NOMO-1 treated with DMSO at 0.1 percent for 48 hours (cell line): ENCODE results near the gene AOPEP.

Source experiments
- DNase-seq: peaks from one replicate; lab custom pipeline; 2025; ENCODE audit not compliant: unreplicated experiment; lab: John Stamatoyannopoulos, UW

The AOPEP gene

DNA sequence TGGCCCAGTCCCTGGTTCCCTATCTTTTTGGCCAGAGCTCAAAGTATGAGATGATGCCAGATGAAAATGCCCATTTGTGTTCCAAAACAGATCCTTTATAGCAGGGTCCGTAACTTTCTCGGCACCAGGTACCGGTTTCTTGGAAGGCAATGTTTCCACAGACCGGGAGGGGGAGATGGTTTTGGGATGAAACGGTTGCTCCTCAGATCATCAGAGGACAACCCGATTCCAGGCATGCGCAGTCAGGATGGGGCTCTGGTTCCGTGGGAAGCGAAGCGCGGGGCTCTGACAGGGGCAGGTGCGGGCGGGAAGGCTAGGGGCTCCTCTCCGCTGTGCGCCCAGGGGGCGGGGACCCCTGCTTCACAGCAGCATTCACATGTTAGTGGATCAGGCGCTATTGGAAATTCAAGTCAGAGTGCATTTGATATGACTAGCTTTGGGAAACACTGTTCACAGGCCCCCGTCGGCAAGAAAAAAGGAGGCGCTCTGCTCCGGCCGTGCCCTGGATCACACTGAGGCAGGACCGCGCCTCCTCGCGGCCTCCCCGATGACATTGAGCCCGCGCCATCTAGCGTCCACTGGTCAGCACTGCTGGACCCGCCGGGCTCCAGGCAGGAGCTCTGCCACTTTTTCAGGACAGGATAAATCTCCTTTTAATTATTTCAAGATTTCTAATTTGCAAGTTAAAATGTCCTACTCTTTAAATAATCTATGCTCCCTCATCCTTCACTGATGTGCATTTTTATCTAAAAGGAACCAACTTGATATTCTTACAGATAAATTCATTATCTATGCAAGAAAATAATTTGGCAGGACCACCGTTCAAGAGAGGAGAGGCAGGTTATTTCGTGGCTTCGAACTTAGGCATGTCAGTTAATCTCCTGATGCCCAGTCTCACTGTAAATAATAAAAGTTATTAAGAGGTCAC lies 401.0 kb downstream of the AOPEP start:
- DNase-seq: peak; percentile 41

DNA sequence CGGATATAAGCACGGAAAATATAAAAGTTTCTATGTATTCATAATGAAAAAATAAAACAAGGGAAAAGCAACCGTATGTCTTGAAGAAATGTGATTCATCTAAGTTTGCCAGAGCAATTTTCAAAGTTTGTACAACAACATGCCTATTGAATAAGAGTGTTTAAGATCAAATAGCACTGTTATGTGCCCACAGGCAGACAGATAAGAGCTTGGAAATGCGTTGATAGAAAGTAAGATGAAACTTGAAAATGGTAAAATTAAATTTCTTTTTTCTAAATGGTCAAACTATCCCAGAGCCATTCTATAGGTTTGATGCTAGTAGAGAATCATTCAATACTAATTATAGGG lies 401.7 kb downstream of the AOPEP start:
- DNase-seq: no peak

DNA sequence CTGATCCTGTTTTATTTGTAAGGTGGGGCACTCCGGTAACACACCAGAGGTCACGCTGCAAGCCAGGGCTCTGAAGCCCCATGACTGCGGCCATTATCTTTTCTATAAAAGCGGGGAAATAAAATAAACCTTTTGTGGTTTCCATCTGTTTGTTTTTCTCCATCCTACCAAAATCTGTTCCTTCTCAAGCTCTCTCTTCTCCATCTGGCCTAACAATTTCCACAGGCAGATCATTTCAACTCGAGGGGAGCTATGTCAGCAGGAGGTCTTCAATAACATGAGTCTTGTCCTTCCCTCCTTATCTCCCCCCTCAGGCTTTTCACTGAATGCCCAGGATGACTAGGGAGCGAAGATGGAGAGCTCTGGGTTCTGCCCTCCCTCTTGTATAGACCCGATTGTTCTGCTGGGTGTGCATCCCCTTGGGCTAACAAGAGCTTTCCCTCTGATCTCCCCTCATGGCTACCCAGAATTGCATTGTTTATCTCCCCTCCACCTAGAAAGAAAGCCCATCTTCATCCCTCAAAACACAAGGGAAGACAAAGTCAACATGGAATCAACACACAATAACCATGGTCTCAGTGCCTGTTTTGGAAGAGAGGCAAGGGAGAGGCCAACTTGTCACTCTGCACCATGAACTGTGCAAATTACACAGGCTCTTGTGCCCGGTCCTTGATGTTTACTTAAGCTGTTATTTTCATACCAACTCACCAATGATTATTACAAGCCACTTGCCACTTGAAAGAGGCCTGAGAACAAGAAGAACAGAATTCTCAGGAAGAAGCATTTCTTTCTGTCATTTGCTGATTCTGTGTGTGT lies 403.2 kb downstream of the AOPEP start:
- DNase-seq: no peak

DNA sequence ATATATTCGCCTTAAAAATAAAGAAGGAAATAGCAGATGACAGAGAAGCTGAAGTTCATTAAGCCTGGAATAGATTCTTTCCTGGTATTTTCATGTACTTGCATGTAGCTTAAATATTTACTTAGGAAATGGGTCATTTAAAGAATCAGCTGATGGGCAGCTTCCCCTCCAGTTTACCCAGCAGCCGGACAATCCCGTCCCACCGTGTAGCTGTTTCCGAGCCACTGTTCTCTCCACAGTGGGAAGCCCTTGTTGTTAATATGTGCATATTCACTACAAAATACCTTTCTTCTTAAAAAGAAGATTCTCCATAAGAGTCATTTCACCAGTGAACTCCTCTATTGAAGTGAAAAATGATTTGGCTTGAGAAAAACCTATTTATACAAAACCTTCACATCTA lies 404.0 kb downstream of the AOPEP start:
- no peak for DNase-seq

DNA sequence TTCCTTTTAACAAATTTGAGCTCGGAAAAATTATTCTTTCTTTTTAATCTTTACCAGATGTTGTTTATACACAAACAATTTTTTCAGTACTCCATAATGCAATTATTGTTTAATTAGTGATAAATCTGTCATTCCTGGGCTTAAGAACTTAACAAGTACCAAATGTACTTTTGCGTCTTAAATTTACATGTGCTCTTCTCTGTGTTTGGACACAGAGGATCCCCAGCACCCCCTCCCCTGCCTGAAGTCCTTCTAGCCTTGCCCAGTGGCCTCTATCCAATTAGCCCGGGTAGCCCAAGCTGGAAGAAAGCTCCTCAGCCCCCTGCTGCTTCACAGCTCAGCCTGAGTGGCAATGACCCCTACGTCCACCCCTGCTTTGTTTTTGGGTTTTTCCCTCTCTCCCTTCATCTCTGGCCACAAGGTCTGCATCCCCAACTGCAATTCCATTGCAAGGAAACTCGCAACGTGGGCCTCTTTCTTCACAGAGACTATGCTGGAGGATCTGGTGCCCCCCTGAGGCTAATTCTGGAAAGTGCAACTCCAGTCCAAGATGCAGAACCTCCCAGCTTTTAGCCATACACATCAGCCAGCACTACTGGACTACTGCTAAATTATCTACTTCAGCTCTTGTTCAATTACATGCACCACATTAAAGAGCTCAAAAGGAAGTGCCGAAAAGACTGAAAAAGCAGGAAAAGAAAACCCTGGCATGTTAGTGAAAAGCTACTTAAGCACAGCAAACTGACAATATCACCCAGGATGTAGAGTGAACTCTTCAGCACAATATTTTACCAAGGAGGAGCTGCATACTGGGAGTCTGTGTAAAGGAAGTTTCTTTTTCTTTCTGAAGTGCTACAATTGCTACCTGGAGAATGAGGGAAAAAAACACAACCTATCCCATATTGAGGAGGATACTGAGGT lies 404.8 kb downstream of the AOPEP start:
- DNase-seq: peak; percentile 4

DNA sequence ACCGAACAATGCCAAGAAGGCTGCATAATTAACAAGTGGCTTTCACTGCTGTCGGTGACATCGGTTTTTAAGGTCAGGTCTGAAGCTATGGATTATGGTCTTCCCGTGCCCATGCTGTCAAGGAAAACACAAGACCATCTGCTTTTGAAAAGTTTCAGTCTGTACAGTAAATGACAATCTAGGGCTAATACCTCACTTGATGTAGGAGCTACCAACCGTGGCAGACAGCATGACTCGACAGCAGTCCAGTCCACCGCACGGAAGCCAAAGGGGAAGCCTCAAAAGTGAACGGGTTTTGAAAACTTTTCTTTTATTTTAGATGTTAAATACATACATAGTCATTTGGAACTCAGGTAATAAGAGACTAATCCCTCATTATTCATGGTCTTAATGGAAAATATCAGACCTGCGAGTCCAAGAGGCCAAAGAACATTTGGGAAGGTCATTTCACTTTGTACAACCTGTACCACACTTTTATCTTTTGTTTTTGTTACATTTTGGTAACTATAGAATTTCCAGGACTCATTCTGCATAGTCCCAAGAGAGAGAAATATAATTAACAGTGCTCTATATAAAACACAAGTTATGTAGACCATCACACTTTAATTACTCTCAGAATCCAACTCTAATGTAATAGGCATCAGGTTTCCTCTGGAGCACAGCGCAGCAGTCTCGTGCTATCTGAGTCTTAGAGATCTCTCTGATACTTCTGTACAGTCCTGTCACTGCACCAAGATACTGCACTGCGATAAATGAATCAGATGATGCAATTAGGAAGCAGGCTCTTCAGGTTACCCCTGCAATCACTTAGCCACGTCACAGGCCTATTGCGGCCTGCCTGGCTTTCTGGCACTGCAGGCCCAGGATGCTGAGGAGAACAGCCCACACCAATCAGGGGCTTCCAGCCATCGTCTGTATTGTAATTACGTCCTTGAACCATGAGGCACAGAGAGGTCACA lies 406.1 kb downstream of the AOPEP start:
- DNase-seq: no peak

DNA sequence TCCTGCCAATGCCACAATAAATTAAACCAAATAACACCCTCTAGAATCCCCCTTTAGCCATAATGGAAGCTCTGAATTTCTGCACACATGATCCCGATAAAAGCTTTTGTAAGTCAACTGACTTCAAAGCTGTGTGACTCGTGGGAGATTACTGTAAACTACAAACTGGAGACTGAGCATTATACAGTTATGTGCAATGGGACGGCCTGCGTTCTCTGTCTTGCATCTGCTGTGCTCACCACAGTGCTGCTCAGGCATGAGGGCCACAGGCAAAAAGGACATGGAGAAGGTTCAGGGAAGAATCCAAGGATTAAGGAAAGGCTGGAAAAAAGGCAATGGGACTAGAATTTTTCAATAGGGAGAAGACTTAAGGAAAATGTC lies 406.8 kb downstream of the AOPEP start:
- no peak for DNase-seq

DNA sequence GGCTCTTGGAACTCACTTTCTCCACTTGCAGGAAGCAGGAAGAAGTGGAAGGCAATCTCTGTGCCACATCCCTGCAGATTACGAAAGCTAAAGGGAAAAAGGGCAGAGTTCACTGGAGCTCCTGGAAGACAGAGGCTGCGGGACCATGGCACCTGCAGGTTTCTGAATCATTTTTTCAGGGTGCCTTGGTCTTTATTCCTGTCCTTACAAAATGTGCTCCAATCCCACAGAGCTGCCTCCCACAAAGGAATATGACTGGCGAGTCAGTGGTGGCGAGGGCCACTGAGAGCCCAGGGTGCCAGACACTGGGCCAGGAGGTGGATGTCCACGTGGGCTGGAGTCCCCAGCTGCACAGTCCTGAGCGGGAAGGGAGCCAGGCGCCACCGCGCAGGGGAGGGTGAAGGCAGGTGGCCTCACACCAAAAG lies 408.0 kb downstream of the AOPEP start:
- DNase-seq: no peak

DNA sequence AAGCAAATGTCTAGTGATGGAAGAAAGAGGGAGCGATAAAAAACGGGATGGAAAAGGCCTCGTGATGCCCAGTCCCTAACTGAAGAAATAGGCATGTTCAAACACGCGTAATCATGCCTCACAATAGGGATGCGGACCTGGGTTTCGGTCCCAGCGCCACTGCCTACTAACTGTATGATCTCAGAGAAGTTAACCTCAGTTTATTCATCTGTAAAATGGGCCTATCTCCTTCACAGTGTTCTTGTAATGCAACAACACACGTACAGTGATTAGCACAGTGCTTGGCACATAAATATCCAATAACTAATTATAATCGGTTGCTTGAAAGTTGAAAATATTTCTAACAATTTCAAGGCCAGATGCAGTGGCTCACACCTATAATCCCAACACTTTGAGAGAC lies 409.3 kb downstream of the AOPEP start:
- no peak for DNase-seq
